ENCODE results near the gene MUSTN1.

MUSTN1 gene

GRCh38 chr3:52827866-52828376 lies 6.9 kb downstream of the MUSTN1 start:
- Histone ChIP-seq H3K27me3 (no peaks in the 10 kb centered on the region), H3K4me3 (no peak overlapping the region), H3K27ac (no peak overlapping the region), H3K9me3 (replicated peaks in 1 of 11) (no peaks in the 10 kb centered on the region), H4K20me1 (peaks cover 0 to 8% (median 0%) of the 10 kb centered on the region in 11 experiments; a peak in 3 of 22 replicates), H3K4me1 (peaks cover 26 to 41% (median 35%) of the 10 kb centered on the region in 10 experiments), H3K36me3 (peaks cover 0 to 14% (median 0%) of the 10 kb centered on the region in 11 experiments; a peak in 3 of 22 replicates), H3K4me2 (peak overlapping the region in 3 of 11 experiments; percentile 20 to 26 (median 22); a peak in 3 of 22 replicates), H3K9ac (peak overlapping the region in 2 of 11 experiments; percentile 4 to 13; a peak in 1 of 22 replicates)
- no peak for TF ChIP-seq Cebpa-rat (IDR thresholded peaks at IDR 0.05)

GRCh38 chr3:52827441-52827840 lies 7.4 kb downstream of the MUSTN1 start:
- Histone ChIP-seq H3K27ac (no peak overlapping the region), H4K20me1 (peaks cover 0 to 8% (median 0%) of the 10 kb centered on the region in 11 experiments; a peak in 3 of 22 replicates), H3K27me3 (no peaks in the 10 kb centered on the region), H3K4me1 (peaks cover 22 to 39% (median 32%) of the 10 kb centered on the region in 10 experiments), H3K4me2 (peak overlapping the region in 3 of 11 experiments; percentile 20 to 26 (median 22); a peak in 2 of 22 replicates), H3K4me3 (no peak overlapping the region), H3K9me3 (replicated peaks in 1 of 11) (no peaks in the 10 kb centered on the region), H3K36me3 (peaks cover 0 to 19% (median 0%) of the 10 kb centered on the region in 11 experiments; a peak in 3 of 22 replicates), H3K9ac (0 out of 22 replicates have a peak overlapping the region, but pooled peaks of 1 of the 11 experiments have one; percentile 4)
- TF ChIP-seq Cebpa-rat (IDR thresholded peaks at IDR 0.05) = no peak

- Histone ChIP-seq H3K27ac (no peak overlapping the region), H4K20me1 (no peaks in the 10 kb centered on the region; a peak in 1 of 22 replicates), H3K4me2 (no peak overlapping the region), H3K9me3 (replicated peaks in 1 of 11) (no peaks in the 10 kb centered on the region), H3K4me1 (peaks cover under 1 to 25% (median 16%) of the 10 kb centered on the region in 10 experiments; a peak in 18 of 20 replicates), H3K27me3 (no peaks in the 10 kb centered on the region), H3K36me3 (peaks cover 0 to 20% (median 0%) of the 10 kb centered on the region in 11 experiments; a peak in 3 of 22 replicates), H3K4me3 (no peak overlapping the region), H3K9ac (no peak overlapping the region)
- TF ChIP-seq Cebpa-rat (IDR thresholded peaks at IDR 0.05) = no peak
Measured at GRCh38 chr3:52824037-52824436, 10.8 kb downstream of the MUSTN1 start.

- no peak for TF ChIP-seq Cebpa-rat (IDR thresholded peaks at IDR 0.05)
Measured at GRCh38 chr3:52822363-52822762, 12.5 kb downstream of the MUSTN1 start.

GRCh38 chr3:52820736-52821135 lies 14.1 kb downstream of the MUSTN1 start:
- Histone ChIP-seq H4K20me1 (no peaks in the 10 kb centered on the region), H3K4me3 (no peak overlapping the region), H3K27ac (peak overlapping the region in 1 of 11 experiments; percentile 97; a peak in 2 of 22 replicates), H3K36me3 (peaks cover 0 to 20% (median 0%) of the 10 kb centered on the region in 11 experiments; a peak in 3 of 22 replicates), H3K27me3 (no peaks in the 10 kb centered on the region), H3K9me3 (replicated peaks in 1 of 11) (no peaks in the 10 kb centered on the region), H3K9ac (0 out of 22 replicates have a peak overlapping the region, but pooled peaks of 1 of the 11 experiments have one; percentile 44), H3K4me2 (no peak overlapping the region), H3K4me1 (peaks cover 0 to 45% (median 27%) of the 10 kb centered on the region in 10 experiments; a peak in 18 of 20 replicates)
- no peak for TF ChIP-seq Cebpa-rat (IDR thresholded peaks at IDR 0.05)

More at GRCh38 chr3:52822363-52822762, 12.5 kb downstream of the MUSTN1 start:
- peaks cover under 1 to 39% (median 25%) of the 10 kb centered on the region in 10 experiments; a peak in 19 of 20 replicates for H3K4me1 ChIP-seq
- H3K9me3 ChIP-seq (replicated peaks in 1 of 11) = no peaks in the 10 kb centered on the region
- no peak overlapping the region for H3K4me2 ChIP-seq
- no peaks in the 10 kb centered on the region for H3K27me3 ChIP-seq
- peaks cover 0 to 20% (median 0%) of the 10 kb centered on the region in 11 experiments; a peak in 3 of 22 replicates for H3K36me3 ChIP-seq
- no peaks in the 10 kb centered on the region for H4K20me1 ChIP-seq
- H3K4me3 ChIP-seq = no peak overlapping the region
- peak overlapping the region in 1 of 11 experiments; percentile 25; a peak in 3 of 22 replicates for H3K27ac ChIP-seq
- peak overlapping the region in 1 of 11 experiments; percentile 18; a peak in 2 of 22 replicates for H3K9ac ChIP-seq

GRCh38 chr3:52819936-52820335 lies 14.9 kb downstream of the MUSTN1 start:
- Histone ChIP-seq H3K4me2 (peak overlapping the region in 3 of 11 experiments; percentile 16 to 70 (median 65); a peak in 3 of 22 replicates), H3K9me3 (replicated peaks in 1 of 11) (no peaks in the 10 kb centered on the region), H3K4me1 (peaks cover 0 to 53% (median 34%) of the 10 kb centered on the region in 10 experiments; a peak in 18 of 20 replicates), H3K36me3 (peaks cover 0 to 20% (median 0%) of the 10 kb centered on the region in 11 experiments; a peak in 3 of 22 replicates), H3K27me3 (no peaks in the 10 kb centered on the region), H4K20me1 (no peaks in the 10 kb centered on the region), H3K27ac (peak overlapping the region in 4 of 11 experiments; percentile 40 to 97 (median 50); a peak in 5 of 22 replicates), H3K4me3 (no peak overlapping the region), H3K9ac (0 out of 22 replicates have a peak overlapping the region, but pooled peaks of 1 of the 11 experiments have one; percentile 4)
- no peak for TF ChIP-seq Cebpa-rat (IDR thresholded peaks at IDR 0.05)

- Histone ChIP-seq H3K27me3 (no peaks in the 10 kb centered on the region), H3K4me1 (peaks cover 0 to 74% (median 55%) of the 10 kb centered on the region in 10 experiments; a peak in 18 of 20 replicates), H4K20me1 (no peaks in the 10 kb centered on the region), H3K9me3 (replicated peaks in 1 of 11) (no peaks in the 10 kb centered on the region), H3K4me3 (no peak overlapping the region), H3K9ac (peak overlapping the region in 5 of 11 experiments; percentile 4 to 49 (median 40); a peak in 8 of 22 replicates), H3K27ac (peak overlapping the region in 8 of 11 experiments; percentile 20 to 97 (median 48); a peak in 14 of 22 replicates), H3K4me2 (peak overlapping the region in 9 of 11 experiments; percentile 26 to 70 (median 58); a peak in 15 of 22 replicates), H3K36me3 (peaks cover 0 to 5% (median 0%) of the 10 kb centered on the region in 11 experiments; a peak in 2 of 22 replicates)
- no peak for TF ChIP-seq Cebpa-rat (IDR thresholded peaks at IDR 0.05)
Measured at GRCh38 chr3:52817860-52818259, 17.0 kb downstream of the MUSTN1 start.

- Histone ChIP-seq H3K27ac (peak overlapping the region in 4 of 11 experiments; percentile 40 to 97 (median 62); a peak in 7 of 22 replicates), H3K4me3 (no peak overlapping the region), H3K36me3 (no peaks in the 10 kb centered on the region), H4K20me1 (no peaks in the 10 kb centered on the region), H3K4me1 (peaks cover 0 to 80% (median 61%) of the 10 kb centered on the region in 10 experiments; a peak in 18 of 20 replicates), H3K4me2 (peak overlapping the region in 2 of 11 experiments; percentile 66 to 70; a peak in 2 of 22 replicates), H3K9ac (no peak overlapping the region), H3K9me3 (replicated peaks in 1 of 11) (no peaks in the 10 kb centered on the region), H3K27me3 (no peaks in the 10 kb centered on the region)
- no peak for TF ChIP-seq Cebpa-rat (IDR thresholded peaks at IDR 0.05)
Measured at GRCh38 chr3:52817221-52817620, 17.6 kb downstream of the MUSTN1 start.

GRCh38 chr3:52816654-52817053 lies 18.2 kb downstream of the MUSTN1 start:
- Histone ChIP-seq H3K27ac (peak overlapping the region in 4 of 11 experiments; percentile 19 to 97 (median 78); a peak in 6 of 22 replicates), H3K4me3 (no peak overlapping the region), H4K20me1 (no peaks in the 10 kb centered on the region), H3K9me3 (replicated peaks in 1 of 11) (no peaks in the 10 kb centered on the region), H3K27me3 (no peaks in the 10 kb centered on the region), H3K4me1 (peaks cover 0 to 86% (median 67%) of the 10 kb centered on the region in 10 experiments; a peak in 18 of 20 replicates), H3K36me3 (no peaks in the 10 kb centered on the region), H3K9ac (no peak overlapping the region), H3K4me2 (0 out of 22 replicates have a peak overlapping the region, but pooled peaks of 1 of the 11 experiments have one; percentile 9)
- no peak for TF ChIP-seq Cebpa-rat (IDR thresholded peaks at IDR 0.05)
